Measurements from ENCODE around the gene ADAM17.

Gene ADAM17

DNA sequence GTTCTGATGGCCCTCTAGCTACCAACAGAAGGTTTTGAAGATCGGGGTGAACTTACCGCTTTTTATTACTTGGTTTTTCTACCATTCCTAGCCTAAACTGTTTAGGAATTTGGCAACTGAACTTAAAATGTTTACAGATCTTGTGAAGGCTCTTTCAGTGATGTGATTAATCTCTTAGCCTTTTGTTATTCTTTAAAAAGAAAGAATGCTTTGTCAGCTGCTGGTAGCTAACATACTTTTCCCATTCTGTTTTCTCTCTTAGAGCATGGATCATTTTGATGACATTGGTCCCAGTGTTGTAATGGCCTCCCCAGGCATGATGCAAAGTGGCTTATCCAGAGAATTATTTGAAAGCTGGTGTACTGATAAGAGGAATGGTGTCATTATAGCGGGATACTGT, 114.1 kb downstream of the ADAM17 start:
- Histone ChIP-seq H3K4me3 (replicated peaks; ENCODE audit: low read depth, low read length) (no peak overlapping the region), H3K36me3 (ENCODE audit: control insufficient read depth, insufficient read depth, low read length) (peaks cover 20% of the 10 kb centered on the region), H3K27me3 (replicated peaks; ENCODE audit: control insufficient read depth, insufficient read depth, low read length) (no peaks in the 10 kb centered on the region)
- no peak for DNase-seq (ENCODE audit: extremely low read depth, insufficient read length)
- TF ChIP-seq CTCF (IDR thresholded peaks at IDR 0.05; ENCODE audit: insufficient read depth, low read length, poor library complexity, severe bottlenecking): no peak

GRCh38 chr2:9440058-9440727, 115.4 kb downstream of the ADAM17 start:
- Histone ChIP-seq H3K36me3 (ENCODE audit: control insufficient read depth, insufficient read depth, low read length) (peaks cover 18% of the 10 kb centered on the region), H3K4me3 (replicated peaks; ENCODE audit: low read depth, low read length) (no peak overlapping the region), H3K27me3 (replicated peaks; ENCODE audit: control insufficient read depth, insufficient read depth, low read length) (no peaks in the 10 kb centered on the region)
- no peak for DNase-seq (ENCODE audit: extremely low read depth, insufficient read length)
- TF ChIP-seq CTCF (IDR thresholded peaks at IDR 0.05; ENCODE audit: insufficient read depth, low read length, poor library complexity, severe bottlenecking): no peak

- no peak for DNase-seq (ENCODE audit: extremely low read depth, insufficient read length)
- Histone ChIP-seq H3K4me3 (replicated peaks; ENCODE audit: low read depth, low read length) (no peak overlapping the region), H3K27me3 (replicated peaks; ENCODE audit: control insufficient read depth, insufficient read depth, low read length) (no peaks in the 10 kb centered on the region), H3K36me3 (ENCODE audit: control insufficient read depth, insufficient read depth, low read length) (peaks cover 17% of the 10 kb centered on the region)
- TF ChIP-seq CTCF (IDR thresholded peaks at IDR 0.05; ENCODE audit: insufficient read depth, low read length, poor library complexity, severe bottlenecking): no peak
Observed at GRCh38 chr2:9439536-9439935, 116.1 kb downstream of the ADAM17 start.

Measured in GM06990 (cell line).